Measurements from ENCODE around the gene GTF2F1. TPM values are rescaled to one million over a fixed set of nuclear protein-coding genes. Genes with fewer than 3 reads are reported as not detected.

Gene GTF2F1
- total and polyA plus RNA-seq, 9 of the 15 experiments (the other 6 are each of a cell fraction or from before 2014, with no cell fraction given), result 4.7 to 75.4 (median 68.4) TPM

DNA sequence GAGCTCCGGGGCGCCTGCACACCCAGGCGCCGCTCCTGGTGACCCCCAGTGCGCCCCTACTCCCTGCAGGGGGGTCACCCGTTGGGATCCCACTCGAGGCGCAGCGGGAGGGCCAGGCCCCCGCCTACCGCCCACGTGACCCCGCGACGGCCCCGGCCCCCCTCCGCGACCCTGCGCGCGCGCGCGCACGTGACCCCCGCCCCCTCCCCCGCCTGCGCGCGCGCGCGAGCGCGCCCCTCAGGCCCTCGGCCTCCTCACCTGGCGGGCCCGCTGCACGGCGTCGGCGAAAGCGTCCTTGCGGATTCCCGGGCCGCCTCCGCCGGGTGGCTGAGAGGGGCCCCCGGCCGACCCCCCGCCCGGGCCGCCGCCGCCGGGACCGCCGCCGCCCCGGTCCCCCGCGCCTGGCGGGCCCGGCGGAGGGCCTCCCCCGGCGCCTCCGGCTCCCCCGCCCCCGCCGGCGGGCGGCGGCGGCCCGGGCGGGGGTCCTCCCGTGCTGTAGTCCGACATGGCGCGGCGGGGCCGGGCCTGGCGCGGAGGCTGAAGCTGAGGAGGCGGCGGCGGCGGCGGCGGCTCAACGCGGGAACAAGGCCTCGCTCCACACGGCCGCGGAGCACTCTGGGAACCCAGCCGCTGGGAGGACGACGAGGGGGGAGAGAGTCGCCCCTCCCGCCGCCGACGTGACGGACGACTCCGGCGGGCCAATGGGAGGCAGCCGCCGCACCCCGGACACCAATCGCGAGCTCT is 31.4 kb upstream of the GTF2F1 start, which contains the start of gene KHSRP (continued):
- peak; percentile 83 for TF ChIP-seq CREB1 (IDR thresholded peaks at IDR 0.05)
- peak; percentile 77 for TF ChIP-seq CREB1 (CRISPR knock-in tag; IDR thresholded peaks at IDR 0.05)
- TF ChIP-seq RBM15 (IDR thresholded peaks at IDR 0.05; ENCODE audit: insufficient read depth, low read length), result no peak
- TF ChIP-seq, protein P1, sequence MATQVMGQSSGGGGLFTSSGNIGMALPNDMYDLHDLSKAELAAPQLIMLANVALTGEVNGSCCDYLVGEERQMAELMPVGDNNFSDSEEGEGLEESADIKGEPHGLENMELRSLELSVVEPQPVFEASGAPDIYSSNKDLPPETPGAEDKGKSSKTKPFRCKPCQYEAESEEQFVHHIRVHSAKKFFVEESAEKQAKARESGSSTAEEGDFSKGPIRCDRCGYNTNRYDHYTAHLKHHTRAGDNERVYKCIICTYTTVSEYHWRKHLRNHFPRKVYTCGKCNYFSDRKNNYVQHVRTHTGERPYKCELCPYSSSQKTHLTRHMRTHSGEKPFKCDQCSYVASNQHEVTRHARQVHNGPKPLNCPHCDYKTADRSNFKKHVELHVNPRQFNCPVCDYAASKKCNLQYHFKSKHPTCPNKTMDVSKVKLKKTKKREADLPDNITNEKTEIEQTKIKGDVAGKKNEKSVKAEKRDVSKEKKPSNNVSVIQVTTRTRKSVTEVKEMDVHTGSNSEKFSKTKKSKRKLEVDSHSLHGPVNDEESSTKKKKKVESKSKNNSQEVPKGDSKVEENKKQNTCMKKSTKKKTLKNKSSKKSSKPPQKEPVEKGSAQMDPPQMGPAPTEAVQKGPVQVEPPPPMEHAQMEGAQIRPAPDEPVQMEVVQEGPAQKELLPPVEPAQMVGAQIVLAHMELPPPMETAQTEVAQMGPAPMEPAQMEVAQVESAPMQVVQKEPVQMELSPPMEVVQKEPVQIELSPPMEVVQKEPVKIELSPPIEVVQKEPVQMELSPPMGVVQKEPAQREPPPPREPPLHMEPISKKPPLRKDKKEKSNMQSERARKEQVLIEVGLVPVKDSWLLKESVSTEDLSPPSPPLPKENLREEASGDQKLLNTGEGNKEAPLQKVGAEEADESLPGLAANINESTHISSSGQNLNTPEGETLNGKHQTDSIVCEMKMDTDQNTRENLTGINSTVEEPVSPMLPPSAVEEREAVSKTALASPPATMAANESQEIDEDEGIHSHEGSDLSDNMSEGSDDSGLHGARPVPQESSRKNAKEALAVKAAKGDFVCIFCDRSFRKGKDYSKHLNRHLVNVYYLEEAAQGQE (IDR thresholded peaks at IDR 0.05; ENCODE audit: borderline replicate concordance), result no peak
- TF ChIP-seq, protein P1 (CRISPR knock-in tag; IDR thresholded peaks at IDR 0.05; ENCODE audit: low read depth), result no peak
- TF ChIP-seq, protein P2, sequence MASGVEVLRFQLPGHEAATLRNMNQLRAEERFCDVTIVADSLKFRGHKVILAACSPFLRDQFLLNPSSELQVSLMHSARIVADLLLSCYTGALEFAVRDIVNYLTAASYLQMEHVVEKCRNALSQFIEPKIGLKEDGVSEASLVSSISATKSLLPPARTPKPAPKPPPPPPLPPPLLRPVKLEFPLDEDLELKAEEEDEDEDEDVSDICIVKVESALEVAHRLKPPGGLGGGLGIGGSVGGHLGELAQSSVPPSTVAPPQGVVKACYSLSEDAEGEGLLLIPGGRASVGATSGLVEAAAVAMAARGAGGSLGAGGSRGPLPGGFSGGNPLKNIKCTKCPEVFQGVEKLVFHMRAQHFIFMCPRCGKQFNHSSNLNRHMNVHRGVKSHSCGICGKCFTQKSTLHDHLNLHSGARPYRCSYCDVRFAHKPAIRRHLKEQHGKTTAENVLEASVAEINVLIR (CRISPR knock-in tag; IDR thresholded peaks at IDR 0.05), result peak; percentile 48
- peak; percentile 58; the same call in 1 of the 2 replicates for TF ChIP-seq PHF8 (IDR thresholded peaks at IDR 0.05; ENCODE audit: borderline replicate concordance, low read length)
- TF ChIP-seq SMARCE1 (IDR thresholded peaks at IDR 0.05), result no peak
- TF ChIP-seq SUPT5H (IDR thresholded peaks at IDR 0.05), result peak; percentile 46
- TF ChIP-seq, protein P3, sequence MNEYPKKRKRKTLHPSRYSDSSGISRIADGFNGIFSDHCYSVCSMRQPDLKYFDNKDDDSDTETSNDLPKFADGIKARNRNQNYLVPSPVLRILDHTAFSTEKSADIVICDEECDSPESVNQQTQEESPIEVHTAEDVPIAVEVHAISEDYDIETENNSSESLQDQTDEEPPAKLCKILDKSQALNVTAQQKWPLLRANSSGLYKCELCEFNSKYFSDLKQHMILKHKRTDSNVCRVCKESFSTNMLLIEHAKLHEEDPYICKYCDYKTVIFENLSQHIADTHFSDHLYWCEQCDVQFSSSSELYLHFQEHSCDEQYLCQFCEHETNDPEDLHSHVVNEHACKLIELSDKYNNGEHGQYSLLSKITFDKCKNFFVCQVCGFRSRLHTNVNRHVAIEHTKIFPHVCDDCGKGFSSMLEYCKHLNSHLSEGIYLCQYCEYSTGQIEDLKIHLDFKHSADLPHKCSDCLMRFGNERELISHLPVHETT (CRISPR knock-in tag; conservative IDR thresholded peaks at IDR 0.05 in 1 of 2, IDR thresholded peaks at IDR 0.05 in 1 of 2), result peak in 1 of 2 experiments; percentile 57; a peak in 1 of 4 replicates
- peak; percentile 23 for TF ChIP-seq RBBP5 (IDR thresholded peaks at IDR 0.05; ENCODE audit: borderline replicate concordance, insufficient read depth, low read length, poor library complexity, severe bottlenecking)
- peak; percentile 76 for TF ChIP-seq POLR2A (conservative IDR thresholded peaks at IDR 0.05)
- no peak for TF ChIP-seq IFI16 (CRISPR knock-in tag; IDR thresholded peaks at IDR 0.05)
- TF ChIP-seq, protein P4, sequence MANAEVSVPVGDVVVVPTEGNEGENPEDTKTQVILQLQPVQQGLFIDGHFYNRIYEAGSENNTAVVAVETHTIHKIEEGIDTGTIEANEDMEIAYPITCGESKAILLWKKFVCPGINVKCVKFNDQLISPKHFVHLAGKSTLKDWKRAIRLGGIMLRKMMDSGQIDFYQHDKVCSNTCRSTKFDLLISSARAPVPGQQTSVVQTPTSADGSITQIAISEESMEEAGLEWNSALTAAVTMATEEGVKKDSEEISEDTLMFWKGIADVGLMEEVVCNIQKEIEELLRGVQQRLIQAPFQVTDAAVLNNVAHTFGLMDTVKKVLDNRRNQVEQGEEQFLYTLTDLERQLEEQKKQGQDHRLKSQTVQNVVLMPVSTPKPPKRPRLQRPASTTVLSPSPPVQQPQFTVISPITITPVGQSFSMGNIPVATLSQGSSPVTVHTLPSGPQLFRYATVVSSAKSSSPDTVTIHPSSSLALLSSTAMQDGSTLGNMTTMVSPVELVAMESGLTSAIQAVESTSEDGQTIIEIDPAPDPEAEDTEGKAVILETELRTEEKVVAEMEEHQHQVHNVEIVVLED (CRISPR knock-in tag; IDR thresholded peaks at IDR 0.05), result peak; percentile 79
- peak; percentile 71 for TF ChIP-seq TAF1 (IDR thresholded peaks at IDR 0.05; ENCODE audit: control insufficient read depth, extremely low read depth, insufficient read depth, low read length, severe bottlenecking)

All from K562 (cell line).